Vagina (tissue), 2 donors: ENCODE data around the gene LIG1. TPM values are rescaled to one million over a fixed set of nuclear protein-coding genes. Genes with fewer than 3 reads are reported as not detected.
"Not testable (repeated sequence)": the region's sequence is repeated elsewhere in the genome, so short reads cannot be mapped to it uniquely, and the experiment has no call there.

Source experiments
- DNase-seq, 2 donors: peaks; one replicate each; pipeline ENCODE4 v3.0.0-alpha.2; 2017; ENCODE audit errors: extremely low spot score in 2 of 2
- H3K27ac ChIP-seq: fragments of 200-600 bp; sonication (generic); one replicate; pipeline ENCODE4 v1.5.1; 2019
- H3K27me3 ChIP-seq: fragments of 200-600 bp; sonication (generic); one replicate; pipeline ENCODE4 v1.5.1; 2019
- H3K36me3 ChIP-seq, 2 donors: fragments of 200-600 bp; sonication (generic); one replicate each; pipeline ENCODE4 v1.5.1; 2017 to 2019
- H3K4me1 ChIP-seq: fragments of 200-600 bp; sonication (generic); one replicate; pipeline ENCODE4 v1.5.1; 2019
- H3K4me3 ChIP-seq, 2 donors: fragments of 200-600 bp; sonication (generic); 1 replicate in 1 of 2; 2 replicates in 1 of 2; pipeline ENCODE4 v1.5.1; 2016 to 2019
- H3K9me3 ChIP-seq: fragments of 200-600 bp; sonication (generic); one replicate; pipeline ENCODE4 v1.5.1; 2019
- CTCF ChIP-seq, 3 experiments: fragments of 450-650 bp in 2 of 3; fragments of 200-600 bp in 1 of 3; sonication (generic) in 1 of 3; IDR thresholded peaks; one replicate each; pipeline ENCODE4 v1.5.1; 2017 to 2019; ENCODE audit warnings: antibody characterized with exemption in 3 of 3, mild to moderate bottlenecking in 2 of 3, moderate library complexity in 2 of 3
- POLR2A ChIP-seq, 2 donors: fragments of 450-650 bp; IDR thresholded peaks; one replicate each; pipeline ENCODE4 v1.6.1; 2017; ENCODE audit warnings: antibody characterized with exemption in 2 of 2, mild to moderate bottlenecking in 2 of 2, moderate library complexity in 2 of 2
- POLR2AphosphoS5 ChIP-seq, 2 donors: sonication (generic); formaldehyde crosslinking; IDR thresholded peaks; one replicate each; pipeline ENCODE4 v1.9.0; 2017; ENCODE audit warnings: antibody characterized with exemption in 2 of 2, mild to moderate bottlenecking in 2 of 2, low read depth in 1 of 2; ENCODE audit not compliant: insufficient read depth in 1 of 2
- intact Hi-C: fragments of 100-400 bp; cut with DNase I; formaldehyde crosslinking; loops from one replicate; pipeline ENCODE4 v1.15.1; 2023
- total RNA-seq: library from RNA; depleted of rRNA; stranded (reverse); fragments of >200 nt; gene quantifications from one replicate; pipeline ENCODE4 v1.2.3, GENCODE V29; 2016

LIG1 gene
- total RNA-seq, 1 donor from 2014 or later, result 10.8 TPM

GRCh38 chr19:48094855-48095203, 75.3 kb downstream of the LIG1 start:
- Histone ChIP-seq H3K27ac (no peak overlapping the region), H3K4me3 (no peak overlapping the region), H3K27me3 (no peaks in the 10 kb centered on the region), H3K4me1 (peaks cover 7% of the 10 kb centered on the region), H3K9me3 (peaks cover 3% of the 10 kb centered on the region), H3K36me3 (peaks cover 0 to 26% of the 10 kb centered on the region in 2 donors)
- intact Hi-C loops, result no loop called here
- no peak for DNase-seq
- no peak for TF ChIP-seq POLR2AphosphoS5 (IDR thresholded peaks at IDR 0.05; ENCODE audit: insufficient read depth in 1 of 2, low read depth in 1 of 2)
- no peak for TF ChIP-seq POLR2A (IDR thresholded peaks at IDR 0.05)
- no peak for TF ChIP-seq CTCF (IDR thresholded peaks at IDR 0.05)

GRCh38 chr19:48094129-48094854, 75.9 kb downstream of the LIG1 start:
- no peak for DNase-seq
- intact Hi-C loops, result no loop called here
- no peak overlapping the region for H3K27ac ChIP-seq
- peaks cover 0 to 26% of the 10 kb centered on the region in 2 donors for H3K36me3 ChIP-seq
- H3K4me1 ChIP-seq, result peaks cover 7% of the 10 kb centered on the region
- TF ChIP-seq POLR2A (IDR thresholded peaks at IDR 0.05) (no peak), CTCF (IDR thresholded peaks at IDR 0.05) (no peak), POLR2AphosphoS5 (IDR thresholded peaks at IDR 0.05; ENCODE audit: insufficient read depth in 1 of 2, low read depth in 1 of 2) (no peak)
- H3K4me3 ChIP-seq, result no peak overlapping the region
- no peaks in the 10 kb centered on the region for H3K27me3 ChIP-seq
- H3K9me3 ChIP-seq, result peaks cover 3% of the 10 kb centered on the region

GRCh38 chr19:48091111-48091718, 78.9 kb downstream of the LIG1 start:
- H3K4me1 ChIP-seq, H3K27ac ChIP-seq, H3K27me3 ChIP-seq, DNase-seq, H3K4me3 ChIP-seq, intact Hi-C loops, H3K9me3 ChIP-seq: not testable (repeated sequence)
- H3K36me3 ChIP-seq, result peaks cover 0 to 26% of the 10 kb centered on the region in 2 donors

GRCh38 chr19:48090281-48090802, 79.8 kb downstream of the LIG1 start:
- Histone ChIP-seq H3K9me3 (peaks cover 3% of the 10 kb centered on the region), H3K4me3 (no peak overlapping the region), H3K36me3 (peaks cover 0 to 20% of the 10 kb centered on the region in 2 donors), H3K4me1 (peaks cover 7% of the 10 kb centered on the region), H3K27me3 (no peaks in the 10 kb centered on the region), H3K27ac (no peak overlapping the region)
- TF ChIP-seq CTCF (IDR thresholded peaks at IDR 0.05) (no peak), POLR2A (IDR thresholded peaks at IDR 0.05) (no peak), POLR2AphosphoS5 (IDR thresholded peaks at IDR 0.05; ENCODE audit: insufficient read depth in 1 of 2, low read depth in 1 of 2) (no peak)
- intact Hi-C loops, result no loop called here
- DNase-seq, result no peak

- H3K9me3 ChIP-seq, intact Hi-C loops, H3K27me3 ChIP-seq, H3K27ac ChIP-seq, DNase-seq, H3K36me3 ChIP-seq, H3K4me1 ChIP-seq, H3K4me3 ChIP-seq: not testable (repeated sequence)
These were observed 81.2 kb downstream of the LIG1 start for GRCh38 chr19:48088991-48089390.
